Natural killer cell (primary cell): ENCODE results near the gene PARPBP. TPM values are rescaled to one million over a fixed set of nuclear protein-coding genes. Genes with fewer than 3 reads are reported as not detected.

Experiments used
- ATAC-seq, 3 donors: fragments of 150-1000 bp in 2 of 3; fragments of 200-7000 bp in 1 of 3; cut with Tn5 transposase; 1 replicate in 1 of 3; 2 replicates in 2 of 3; pipeline ENCODE4 v1.10.0; 2021; ENCODE audit warnings: mild to moderate bottlenecking in 2 of 3, moderate library complexity in 2 of 3
- DNase-seq, 2 donors: peaks; one replicate each; pipeline versions ENCODE4 v3.0.0 to v3.0.0-alpha.2; 2013 to 2021; ENCODE audit warnings: mixed read lengths in 1 of 2
- H3K27ac ChIP-seq: one replicate; pipeline ENCODE4 v1.5.1; 2013; ENCODE audit warnings: mild to moderate bottlenecking, low read length
- H3K27me3 ChIP-seq: one replicate; pipeline ENCODE4 v1.6.1; 2013; ENCODE audit warnings: low read length; ENCODE audit not compliant: control insufficient read depth, insufficient read depth
- H3K36me3 ChIP-seq: one replicate; pipeline ENCODE4 v1.6.1; 2013; ENCODE audit warnings: low read length; ENCODE audit not compliant: control insufficient read depth, insufficient read depth
- H3K4me1 ChIP-seq: one replicate; pipeline ENCODE4 v1.6.1; 2013; ENCODE audit warnings: low read length; ENCODE audit not compliant: control insufficient read depth, insufficient read depth
- H3K4me3 ChIP-seq: one replicate; pipeline ENCODE4 v1.5.1; 2013; ENCODE audit warnings: low read length
- H3K9me3 ChIP-seq: one replicate; pipeline ENCODE4 v1.6.1; 2013; ENCODE audit warnings: low read length; ENCODE audit not compliant: control insufficient read depth, insufficient read depth
- H3K27ac Mint-ChIP-seq, 2 donors: one replicate each; pipeline ENCODE4 v1.8.0; 2022; ENCODE audit warnings: mild to moderate bottlenecking in 2 of 2, mixed read lengths in 2 of 2, moderate library complexity in 1 of 2
- H3K27me3 Mint-ChIP-seq, 2 donors: one replicate each; pipeline ENCODE4 v1.8.0; 2022; ENCODE audit warnings: low read depth in 2 of 2, mixed read lengths in 2 of 2
- H3K36me3 Mint-ChIP-seq: one replicate; pipeline ENCODE4 v1.8.0; 2022; ENCODE audit warnings: mixed read lengths
- H3K4me1 Mint-ChIP-seq, 2 donors: one replicate each; pipeline ENCODE4 v1.8.0; 2022; ENCODE audit warnings: mixed read lengths in 2 of 2
- H3K4me3 Mint-ChIP-seq: one replicate; pipeline ENCODE4 v1.8.0; 2022; ENCODE audit warnings: mild to moderate bottlenecking, moderate library complexity, mixed read lengths
- H3K9me3 Mint-ChIP-seq, 2 donors: one replicate each; pipeline ENCODE4 v1.8.0; 2022; ENCODE audit warnings: mixed read lengths in 2 of 2
- CTCF ChIP-seq: fragments of 200-600 bp; IDR thresholded peaks from one replicate; pipeline ENCODE4 v1.8.0; 2022; ENCODE audit warnings: antibody characterized with exemption
- WGBS: methylation state at CpG from one replicate; pipeline ENCODE4 v1.1.7; 2013; ENCODE audit warnings: missing lambda C conversion rate; ENCODE audit not compliant: insufficient coverage; 5-methylcytosine and 5-hydroxymethylcytosine counted together
- intact Hi-C: fragments of 100-400 bp; cut with micrococcal nuclease; formaldehyde crosslinking; loops from one replicate; pipeline ENCODE4 v1.14.2; 2022
- total RNA-seq, 4 donors: library from RNA; stranded (reverse); fragments of 120-200 nt in 1 of 4; gene quantifications; one replicate each; pipeline versions ENCODE4 v1.2.3 to v1.2.4, GENCODE V29; 2013 to 2022

PARPBP gene
- total RNA-seq, 3 donors from 2014 or later (not counting 1 experiment from before 2014, with no cell fraction given), result 2.8 to 5.6 (median 3.5) TPM

GRCh38 chr12:102182635-102183034 is 62.7 kb downstream of the PARPBP start:
- Mint-ChIP-seq H3K4me1 (no peaks in the 10 kb centered on the region), H3K4me3 (no peak overlapping the region), H3K27ac (no peak overlapping the region), H3K9me3 (no peaks in the 10 kb centered on the region), H3K36me3 (no peaks in the 10 kb centered on the region), H3K27me3 (no peaks in the 10 kb centered on the region)
- no peak overlapping the region for H3K4me3 ChIP-seq
- no CpG with 5 or more reads among the region's 2 CpGs for WGBS
- intact Hi-C loops, result no loop called here
- H3K4me1 ChIP-seq, result no peaks in the 10 kb centered on the region
- no peaks in the 10 kb centered on the region for H3K27me3 ChIP-seq
- ATAC-seq (no peak), DNase-seq (no peak)
- no peaks in the 10 kb centered on the region for H3K9me3 ChIP-seq
- TF ChIP-seq CTCF, result no peak
- no peaks in the 10 kb centered on the region for H3K36me3 ChIP-seq
- H3K27ac ChIP-seq, result no peak overlapping the region

- no peaks in the 10 kb centered on the region for H3K36me3 ChIP-seq
- 29% methylated on average over 1 of the region's 4 CpGs for WGBS
- no peak overlapping the region for H3K4me3 Mint-ChIP-seq
- no peaks in the 10 kb centered on the region for H3K9me3 ChIP-seq
- H3K27ac Mint-ChIP-seq, result no peak overlapping the region
- H3K27me3 Mint-ChIP-seq, result no peaks in the 10 kb centered on the region
- no peak overlapping the region for H3K27ac ChIP-seq
- intact Hi-C loops, result no loop called here
- TF ChIP-seq CTCF, result no peak
- ATAC-seq (no peak), DNase-seq (no peak)
- no peaks in the 10 kb centered on the region for H3K27me3 ChIP-seq
- H3K4me1 Mint-ChIP-seq, result no peaks in the 10 kb centered on the region
- H3K36me3 Mint-ChIP-seq, result no peaks in the 10 kb centered on the region
- no peaks in the 10 kb centered on the region for H3K9me3 Mint-ChIP-seq
- H3K4me1 ChIP-seq, result no peaks in the 10 kb centered on the region
- no peak overlapping the region for H3K4me3 ChIP-seq
Measured at GRCh38 chr12:102195826-102196225, 75.8 kb downstream of the PARPBP start.

GRCh38 chr12:102197789-102198188 is 77.8 kb downstream of the PARPBP start, which contains the start of gene PMCH:
Gene PMCH, minus strand, starts transcription at chr12:102197833. Its CDS starts 63 bp downstream, at chr12:102197770.
- DNase-seq (no peak), ATAC-seq (no peak)
- H3K36me3 ChIP-seq, result no peaks in the 10 kb centered on the region
- Mint-ChIP-seq H3K27me3 (no peaks in the 10 kb centered on the region), H3K4me3 (no peak within 1 kb of the TSS), H3K4me1 (no peaks in the 10 kb centered on the region), H3K9me3 (no peaks in the 10 kb centered on the region), H3K27ac (no peak within 1 kb of the TSS), H3K36me3 (no peaks in the 10 kb centered on the region)
- no peak within 1 kb of the TSS for H3K27ac ChIP-seq
- no peak within 1 kb of the TSS for H3K4me3 ChIP-seq
- no peaks in the 10 kb centered on the region for H3K4me1 ChIP-seq
- intact Hi-C loops, result no loop called here
- TF ChIP-seq CTCF, result no peak
- H3K27me3 ChIP-seq, result no peaks in the 10 kb centered on the region
- H3K9me3 ChIP-seq, result no peaks in the 10 kb centered on the region
- WGBS, result no CpG with 5 or more reads among the region's 1 CpG

GRCh38 chr12:102201436-102202061 is 81.6 kb downstream of the PARPBP start:
- H3K27ac ChIP-seq, result no peak overlapping the region

More at GRCh38 chr12:102201436-102202061, 81.6 kb downstream of the PARPBP start:
- no peaks in the 10 kb centered on the region for H3K4me1 Mint-ChIP-seq
- H3K27me3 ChIP-seq, result no peaks in the 10 kb centered on the region
- intact Hi-C loops, result no loop called here
- no peak for TF ChIP-seq CTCF
- H3K4me1 ChIP-seq, result no peaks in the 10 kb centered on the region
- no peak overlapping the region for H3K4me3 ChIP-seq
- WGBS, result 93% methylated on average over 1 of the region's 3 CpGs
- no peak overlapping the region for H3K27ac Mint-ChIP-seq
- H3K36me3 Mint-ChIP-seq, result no peaks in the 10 kb centered on the region
- no peak for ATAC-seq
- H3K9me3 Mint-ChIP-seq, result peaks cover 4 to 7% of the 10 kb centered on the region in 2 donors
- no peaks in the 10 kb centered on the region for H3K9me3 ChIP-seq
- H3K27me3 Mint-ChIP-seq, result no peaks in the 10 kb centered on the region
- DNase-seq, result no peak
- no peaks in the 10 kb centered on the region for H3K36me3 ChIP-seq
- H3K4me3 Mint-ChIP-seq, result no peak overlapping the region
